ENCODE results near the gene EGFL8. TPM values are rescaled to one million over a fixed set of nuclear protein-coding genes. Genes with fewer than 3 reads are reported as not detected.
A peak's percentile ranks its signal among the peaks of the same experiment; 100 is the strongest.

EGFL8 gene
- total and polyA plus RNA-seq, 9 of the 15 experiments (the other 6 are each of a cell fraction or from before 2014, with no cell fraction given): 2.2 to 47.4 (median 14.2) TPM

GRCh38 chr6:32127717-32128592 is 36.4 kb upstream of the EGFL8 start, which contains the start of gene ATF6B (continued):
- no peak for TF ChIP-seq CUX1 (CRISPR knock-in tag; IDR thresholded peaks at IDR 0.05)
- peak; percentile 86 for TF ChIP-seq FOS (IDR thresholded peaks at IDR 0.05; ENCODE audit: extremely low read depth, insufficient read length)
- TF ChIP-seq NUFIP1 (IDR thresholded peaks at IDR 0.05; ENCODE audit: partially characterized antibody): no peak
- no peak for TF ChIP-seq FOXP4 (CRISPR knock-in tag; IDR thresholded peaks at IDR 0.05; ENCODE audit: borderline replicate concordance)
- TF ChIP-seq MTA3 (IDR thresholded peaks at IDR 0.05; ENCODE audit: borderline replicate concordance): 0 out of 2 replicates have a peak, but pooled peaks have one; percentile 36
- peak; percentile 33; the same call in 1 of the 2 replicates for TF ChIP-seq TARDBP (IDR thresholded peaks at IDR 0.05)
- TF ChIP-seq CBX1 (IDR thresholded peaks at IDR 0.05; ENCODE audit: low read depth): peak; percentile 59; the same call in 1 of the 2 replicates
- TF ChIP-seq ZNF507 (tag; conservative IDR thresholded peaks at IDR 0.05): no peak
- TF ChIP-seq EP300 (IDR thresholded peaks at IDR 0.05; ENCODE audit: low read length): peak; percentile 53; the same call in 1 of the 2 replicates
- no peak for TF ChIP-seq SFPQ (IDR thresholded peaks at IDR 0.05; ENCODE audit: low read depth, low read length)
- TF ChIP-seq LCOR (CRISPR knock-in tag; IDR thresholded peaks at IDR 0.05): peak; percentile 47; the same call in 1 of the 2 replicates
- no peak for TF ChIP-seq CBX3 (IDR thresholded peaks at IDR 0.05; ENCODE audit: borderline replicate concordance in 1 of 2, low read length in 2 of 2)

All from K562 (cell line).